ENCODE data around the gene MTHFD1L.

The MTHFD1L gene

DNA sequence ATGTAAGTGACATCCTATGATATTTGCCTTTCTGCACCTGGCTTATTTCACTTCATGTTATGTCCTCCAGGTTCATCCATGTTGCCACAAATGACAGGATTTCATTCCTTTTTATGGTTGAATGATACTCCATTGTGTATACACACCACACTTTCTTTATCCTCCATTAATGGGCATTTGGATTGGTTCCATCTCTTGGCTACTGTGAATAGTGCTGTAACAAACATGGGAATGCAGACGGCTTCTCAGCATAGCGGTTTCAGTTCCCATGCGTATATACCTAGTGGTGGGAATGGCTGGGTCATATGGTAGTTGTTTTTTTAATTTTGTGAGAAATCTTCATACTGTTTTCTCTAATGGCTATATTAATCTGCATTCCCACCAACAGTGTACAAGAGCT, 14.8 kb downstream of the MTHFD1L start:
- Histone ChIP-seq H3K27me3 (ENCODE audit: insufficient read depth, low read length, poor library complexity) (no peaks in the 10 kb centered on the region), H2AFZ (ENCODE audit: low read depth, low read length) (no peak overlapping the region), H3K4me1 (ENCODE audit: insufficient read depth, low read length) (no peaks in the 10 kb centered on the region), H3K27ac (ENCODE audit: low read length) (no peak overlapping the region), H3K36me3 (ENCODE audit: insufficient read depth, low read length) (peaks cover 81% of the 10 kb centered on the region), H3K4me3 (ENCODE audit: low read depth in 1 of 2, low read length in 2 of 2) (no peak overlapping the region), H3K4me2 (ENCODE audit: insufficient read depth, low read length) (no peak overlapping the region), H3K79me2 (ENCODE audit: insufficient read depth, low read length) (peaks cover 61% of the 10 kb centered on the region), H4K20me1 (ENCODE audit: insufficient read depth, low read length) (peaks cover 35% of the 10 kb centered on the region; the same call in 1 of the 2 replicates), H3K9me3 (ENCODE audit: insufficient read depth, low read length, severe bottlenecking) (no peaks in the 10 kb centered on the region), H3K9ac (ENCODE audit: low read depth, low read length) (no peak overlapping the region)
- no peak for TF ChIP-seq EZH2 (IDR thresholded peaks at IDR 0.05; ENCODE audit: borderline replicate concordance, low read depth, low read length, severe bottlenecking)
- TF ChIP-seq, protein P1, sequence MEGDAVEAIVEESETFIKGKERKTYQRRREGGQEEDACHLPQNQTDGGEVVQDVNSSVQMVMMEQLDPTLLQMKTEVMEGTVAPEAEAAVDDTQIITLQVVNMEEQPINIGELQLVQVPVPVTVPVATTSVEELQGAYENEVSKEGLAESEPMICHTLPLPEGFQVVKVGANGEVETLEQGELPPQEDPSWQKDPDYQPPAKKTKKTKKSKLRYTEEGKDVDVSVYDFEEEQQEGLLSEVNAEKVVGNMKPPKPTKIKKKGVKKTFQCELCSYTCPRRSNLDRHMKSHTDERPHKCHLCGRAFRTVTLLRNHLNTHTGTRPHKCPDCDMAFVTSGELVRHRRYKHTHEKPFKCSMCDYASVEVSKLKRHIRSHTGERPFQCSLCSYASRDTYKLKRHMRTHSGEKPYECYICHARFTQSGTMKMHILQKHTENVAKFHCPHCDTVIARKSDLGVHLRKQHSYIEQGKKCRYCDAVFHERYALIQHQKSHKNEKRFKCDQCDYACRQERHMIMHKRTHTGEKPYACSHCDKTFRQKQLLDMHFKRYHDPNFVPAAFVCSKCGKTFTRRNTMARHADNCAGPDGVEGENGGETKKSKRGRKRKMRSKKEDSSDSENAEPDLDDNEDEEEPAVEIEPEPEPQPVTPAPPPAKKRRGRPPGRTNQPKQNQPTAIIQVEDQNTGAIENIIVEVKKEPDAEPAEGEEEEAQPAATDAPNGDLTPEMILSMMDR (IDR thresholded peaks at IDR 0.05; ENCODE audit: borderline replicate concordance, extremely low read depth, low read length, poor library complexity, severe bottlenecking): no peak
- ATAC-seq (ENCODE audit: insufficient read depth, low read depth) (no peak), DNase-seq (no peak)

GRCh38 chr6:150881911-150882481, 16.5 kb downstream of the MTHFD1L start:
- no peak for TF ChIP-seq EZH2 (IDR thresholded peaks at IDR 0.05; ENCODE audit: borderline replicate concordance, low read depth, low read length, severe bottlenecking)
- TF ChIP-seq, protein P1 (IDR thresholded peaks at IDR 0.05; ENCODE audit: borderline replicate concordance, extremely low read depth, low read length, poor library complexity, severe bottlenecking): no peak
- Histone ChIP-seq H3K4me1 (ENCODE audit: insufficient read depth, low read length) (no peaks in the 10 kb centered on the region), H3K27me3 (ENCODE audit: insufficient read depth, low read length, poor library complexity) (no peaks in the 10 kb centered on the region), H3K9me3 (ENCODE audit: insufficient read depth, low read length, severe bottlenecking) (no peaks in the 10 kb centered on the region), H2AFZ (ENCODE audit: low read depth, low read length) (no peak overlapping the region), H3K36me3 (ENCODE audit: insufficient read depth, low read length) (peaks cover 87% of the 10 kb centered on the region), H3K9ac (ENCODE audit: low read depth, low read length) (no peak overlapping the region), H3K4me2 (ENCODE audit: insufficient read depth, low read length) (no peak overlapping the region), H3K27ac (ENCODE audit: low read length) (no peak overlapping the region), H3K79me2 (ENCODE audit: insufficient read depth, low read length) (peaks cover 46% of the 10 kb centered on the region), H3K4me3 (ENCODE audit: low read depth in 1 of 2, low read length in 2 of 2) (no peak overlapping the region), H4K20me1 (ENCODE audit: insufficient read depth, low read length) (peaks cover 20% of the 10 kb centered on the region; the same call in 1 of the 2 replicates)
- no peak for DNase-seq
- ATAC-seq (ENCODE audit: insufficient read depth, low read depth): no peak

- peaks cover 34% of the 10 kb centered on the region for H3K79me2 ChIP-seq (ENCODE audit: insufficient read depth, low read length)
- no peak overlapping the region for H3K4me3 ChIP-seq (ENCODE audit: low read depth in 1 of 2, low read length in 2 of 2)
- no peak for DNase-seq
- H3K36me3 ChIP-seq (ENCODE audit: insufficient read depth, low read length): peaks cover 90% of the 10 kb centered on the region
- no peak overlapping the region for H2AFZ ChIP-seq (ENCODE audit: low read depth, low read length)
- H4K20me1 ChIP-seq (ENCODE audit: insufficient read depth, low read length): peaks cover 20% of the 10 kb centered on the region; the same call in 1 of the 2 replicates
- ATAC-seq (ENCODE audit: insufficient read depth, low read depth): no peak
- TF ChIP-seq EZH2 (IDR thresholded peaks at IDR 0.05; ENCODE audit: borderline replicate concordance, low read depth, low read length, severe bottlenecking): no peak
- TF ChIP-seq, protein P1 (IDR thresholded peaks at IDR 0.05; ENCODE audit: borderline replicate concordance, extremely low read depth, low read length, poor library complexity, severe bottlenecking): no peak
- no peak overlapping the region for H3K4me2 ChIP-seq (ENCODE audit: insufficient read depth, low read length)
- H3K27ac ChIP-seq (ENCODE audit: low read length): no peak overlapping the region
- no peaks in the 10 kb centered on the region for H3K4me1 ChIP-seq (ENCODE audit: insufficient read depth, low read length)
- H3K27me3 ChIP-seq (ENCODE audit: insufficient read depth, low read length, poor library complexity): no peaks in the 10 kb centered on the region
- H3K9ac ChIP-seq (ENCODE audit: low read depth, low read length): no peak overlapping the region
- no peaks in the 10 kb centered on the region for H3K9me3 ChIP-seq (ENCODE audit: insufficient read depth, low read length, severe bottlenecking)
Observed at GRCh38 chr6:150883521-150883920, 18.0 kb downstream of the MTHFD1L start.

All from DND-41 (cell line).